ENCODE results near the gene DDX3X. TPM values are rescaled to one million over a fixed set of nuclear protein-coding genes. Genes with fewer than 3 reads are reported as not detected.

Gene DDX3X
- total and polyA plus RNA-seq, 12 donors: 36.8 to 247 (median 153) TPM

DNA sequence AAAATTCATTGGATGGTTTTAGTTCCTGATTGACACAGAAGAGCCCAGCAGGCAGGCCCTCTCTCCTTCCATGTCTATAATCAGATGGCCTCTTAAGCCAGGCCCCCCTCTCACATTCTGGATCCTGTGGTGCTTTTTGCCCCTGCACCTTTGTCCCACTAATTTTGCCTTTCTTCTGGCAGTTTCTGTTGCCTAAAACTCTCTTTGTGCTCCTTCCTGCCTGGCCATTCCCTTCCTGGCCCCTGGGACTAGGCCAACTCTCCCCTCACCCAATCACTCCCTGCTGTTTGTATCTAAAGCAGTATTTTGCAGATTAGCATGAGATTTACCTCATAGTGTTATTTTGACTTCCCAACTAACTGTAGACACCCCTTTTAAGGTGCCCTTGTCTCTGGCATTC is 42.7 kb upstream of the DDX3X start:
- no peaks in the 10 kb centered on the region for H3K36me3 ChIP-seq
- peaks cover 0 to 7% (median 0%) of the 10 kb centered on the region in 7 donors for H3K27me3 ChIP-seq
- DNase-seq: no peak
- H3K4me3 ChIP-seq: no peak overlapping the region
- ATAC-seq: no peak
- peaks cover 0 to 10% (median 0%) of the 10 kb centered on the region in 11 donors for H3K9me3 ChIP-seq
- H3K27ac ChIP-seq: no peak overlapping the region
- intact Hi-C loops (cut with DNase I): no loop called here
- H3K4me1 ChIP-seq: no peaks in the 10 kb centered on the region
- TF ChIP-seq, protein P1, sequence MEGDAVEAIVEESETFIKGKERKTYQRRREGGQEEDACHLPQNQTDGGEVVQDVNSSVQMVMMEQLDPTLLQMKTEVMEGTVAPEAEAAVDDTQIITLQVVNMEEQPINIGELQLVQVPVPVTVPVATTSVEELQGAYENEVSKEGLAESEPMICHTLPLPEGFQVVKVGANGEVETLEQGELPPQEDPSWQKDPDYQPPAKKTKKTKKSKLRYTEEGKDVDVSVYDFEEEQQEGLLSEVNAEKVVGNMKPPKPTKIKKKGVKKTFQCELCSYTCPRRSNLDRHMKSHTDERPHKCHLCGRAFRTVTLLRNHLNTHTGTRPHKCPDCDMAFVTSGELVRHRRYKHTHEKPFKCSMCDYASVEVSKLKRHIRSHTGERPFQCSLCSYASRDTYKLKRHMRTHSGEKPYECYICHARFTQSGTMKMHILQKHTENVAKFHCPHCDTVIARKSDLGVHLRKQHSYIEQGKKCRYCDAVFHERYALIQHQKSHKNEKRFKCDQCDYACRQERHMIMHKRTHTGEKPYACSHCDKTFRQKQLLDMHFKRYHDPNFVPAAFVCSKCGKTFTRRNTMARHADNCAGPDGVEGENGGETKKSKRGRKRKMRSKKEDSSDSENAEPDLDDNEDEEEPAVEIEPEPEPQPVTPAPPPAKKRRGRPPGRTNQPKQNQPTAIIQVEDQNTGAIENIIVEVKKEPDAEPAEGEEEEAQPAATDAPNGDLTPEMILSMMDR (IDR thresholded peaks at IDR 0.05): no peak

DNA sequence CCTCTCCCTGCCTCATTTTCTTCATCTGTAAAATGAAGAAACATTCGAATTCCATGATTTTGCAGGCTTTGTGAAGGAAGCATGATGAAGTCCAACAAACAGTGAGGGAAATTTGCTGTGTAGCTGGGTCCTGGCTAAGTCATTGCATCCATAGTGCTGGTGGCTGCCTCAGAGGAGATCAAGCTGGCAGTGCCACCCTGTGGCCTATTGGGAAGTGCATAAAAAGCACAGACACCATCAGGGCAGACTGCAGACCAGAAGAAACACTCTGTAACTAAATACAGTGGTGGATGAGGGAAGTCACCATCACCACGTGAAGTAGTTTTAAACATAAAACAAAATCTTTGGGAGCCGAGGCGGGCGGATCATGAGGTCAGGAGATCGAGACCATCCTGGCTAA is 40.7 kb upstream of the DDX3X start:
- intact Hi-C loops (cut with DNase I): no loop called here
- Histone ChIP-seq H3K4me1 (no peaks in the 10 kb centered on the region), H3K4me3 (no peak overlapping the region), H3K27me3 (peaks cover 0 to 14% (median 0%) of the 10 kb centered on the region in 7 donors), H3K9me3 (peaks cover 0 to 10% (median 0%) of the 10 kb centered on the region in 11 donors), H3K27ac (no peak overlapping the region), H3K36me3 (no peaks in the 10 kb centered on the region)
- TF ChIP-seq, protein P1 (IDR thresholded peaks at IDR 0.05): peak in 3 of 9 donors; percentile 8 to 28 (median 11)
- no peak for DNase-seq
- no peak for ATAC-seq
- 82 to 88% methylated on average over 5 to 6 of the region's 6 CpGs for WGBS, 2 donors

- 90% methylated on average over 5 of the region's 5 CpGs for WGBS, 2 donors
- ATAC-seq: peak in 4 of 8 donors; percentile 19 to 38 (median 28)
- Histone ChIP-seq H3K27ac (peak overlapping the region in 1 of 10 donors; percentile 29), H3K4me3 (no peak overlapping the region), H3K4me1 (peaks cover 0 to 21% (median 0%) of the 10 kb centered on the region in 9 donors), H3K36me3 (no peaks in the 10 kb centered on the region), H3K27me3 (peaks cover 0 to 23% (median 0%) of the 10 kb centered on the region in 7 donors), H3K9me3 (no peaks in the 10 kb centered on the region)
- no peak for DNase-seq
- TF ChIP-seq, protein P1 (IDR thresholded peaks at IDR 0.05): no peak
- intact Hi-C loops (cut with DNase I): no loop called here
Measured at GRCh38 chrX:41300758-41301437, 33.1 kb upstream of the DDX3X start.

GRCh38 chrX:41301438-41301824 is 32.5 kb upstream of the DDX3X start:
- DNase-seq (no peak), ATAC-seq (peak in 2 of 8 donors; percentile 12 to 39)
- Histone ChIP-seq H3K4me1 (peaks cover 0 to 21% (median 0%) of the 10 kb centered on the region in 9 donors), H3K27me3 (peaks cover 0 to 23% (median 0%) of the 10 kb centered on the region in 7 donors), H3K27ac (no peak overlapping the region), H3K4me3 (no peak overlapping the region), H3K9me3 (no peaks in the 10 kb centered on the region), H3K36me3 (no peaks in the 10 kb centered on the region)
- intact Hi-C loops (cut with DNase I): no loop called here
- TF ChIP-seq, protein P1 (IDR thresholded peaks at IDR 0.05): no peak
- 53 to 63% methylated on average over 1 to 2 of the region's 2 CpGs for WGBS, 2 donors
